ENCODE results near the gene SRC.

The SRC gene

GRCh38 chr20:37314099-37314498, 31.8 kb upstream of the SRC start:
- no peak overlapping the region for H3K4me3 ChIP-seq (ENCODE audit: control insufficient read depth, low read depth, low read length)
- DNase-seq (ENCODE audit: low read depth) = no peak
- no peak for TF ChIP-seq CTCF (conservative IDR thresholded peaks at IDR 0.05; ENCODE audit: control insufficient read depth, insufficient read depth, low read depth, low read length)

GRCh38 chr20:37314617-37315016, 31.3 kb upstream of the SRC start:
- H3K4me3 ChIP-seq (ENCODE audit: control insufficient read depth, low read depth, low read length) = no peak overlapping the region
- TF ChIP-seq CTCF (conservative IDR thresholded peaks at IDR 0.05; ENCODE audit: control insufficient read depth, insufficient read depth, low read depth, low read length) = no peak
- peak; percentile 47 for DNase-seq (ENCODE audit: low read depth)

- peak; percentile 85 for DNase-seq (ENCODE audit: low read depth)
- no peak overlapping the region for H3K4me3 ChIP-seq (ENCODE audit: control insufficient read depth, low read depth, low read length)
- no peak for TF ChIP-seq CTCF (conservative IDR thresholded peaks at IDR 0.05; ENCODE audit: control insufficient read depth, insufficient read depth, low read depth, low read length)
Measured at GRCh38 chr20:37315021-37315451, 30.9 kb upstream of the SRC start.

GRCh38 chr20:37315452-37316110, 30.4 kb upstream of the SRC start:
- H3K4me3 ChIP-seq (ENCODE audit: control insufficient read depth, low read depth, low read length) = no peak overlapping the region
- no peak for DNase-seq (ENCODE audit: low read depth)
- TF ChIP-seq CTCF (conservative IDR thresholded peaks at IDR 0.05; ENCODE audit: control insufficient read depth, insufficient read depth, low read depth, low read length) = no peak

- DNase-seq (ENCODE audit: low read depth) = no peak
- no peak for TF ChIP-seq CTCF (conservative IDR thresholded peaks at IDR 0.05; ENCODE audit: control insufficient read depth, insufficient read depth, low read depth, low read length)
- H3K4me3 ChIP-seq (ENCODE audit: control insufficient read depth, low read depth, low read length) = no peak overlapping the region
Measured at GRCh38 chr20:37316116-37316774, 29.7 kb upstream of the SRC start.

- no peak overlapping the region for H3K4me3 ChIP-seq (ENCODE audit: control insufficient read depth, low read depth, low read length)
- DNase-seq (ENCODE audit: low read depth) = no peak
- TF ChIP-seq CTCF (conservative IDR thresholded peaks at IDR 0.05; ENCODE audit: control insufficient read depth, insufficient read depth, low read depth, low read length) = no peak
Measured at GRCh38 chr20:37316775-37317170, 29.2 kb upstream of the SRC start.
